Measurements from ENCODE around the gene TMEM94. TPM values are rescaled to one million over a fixed set of nuclear protein-coding genes. Genes with fewer than 3 reads are reported as not detected.

TMEM94 gene
- total and polyA plus RNA-seq, 9 of the 15 experiments (the other 6 are each of a cell fraction or from before 2014, with no cell fraction given): 0.35 to 48.1 (median 14.4) TPM

DNA sequence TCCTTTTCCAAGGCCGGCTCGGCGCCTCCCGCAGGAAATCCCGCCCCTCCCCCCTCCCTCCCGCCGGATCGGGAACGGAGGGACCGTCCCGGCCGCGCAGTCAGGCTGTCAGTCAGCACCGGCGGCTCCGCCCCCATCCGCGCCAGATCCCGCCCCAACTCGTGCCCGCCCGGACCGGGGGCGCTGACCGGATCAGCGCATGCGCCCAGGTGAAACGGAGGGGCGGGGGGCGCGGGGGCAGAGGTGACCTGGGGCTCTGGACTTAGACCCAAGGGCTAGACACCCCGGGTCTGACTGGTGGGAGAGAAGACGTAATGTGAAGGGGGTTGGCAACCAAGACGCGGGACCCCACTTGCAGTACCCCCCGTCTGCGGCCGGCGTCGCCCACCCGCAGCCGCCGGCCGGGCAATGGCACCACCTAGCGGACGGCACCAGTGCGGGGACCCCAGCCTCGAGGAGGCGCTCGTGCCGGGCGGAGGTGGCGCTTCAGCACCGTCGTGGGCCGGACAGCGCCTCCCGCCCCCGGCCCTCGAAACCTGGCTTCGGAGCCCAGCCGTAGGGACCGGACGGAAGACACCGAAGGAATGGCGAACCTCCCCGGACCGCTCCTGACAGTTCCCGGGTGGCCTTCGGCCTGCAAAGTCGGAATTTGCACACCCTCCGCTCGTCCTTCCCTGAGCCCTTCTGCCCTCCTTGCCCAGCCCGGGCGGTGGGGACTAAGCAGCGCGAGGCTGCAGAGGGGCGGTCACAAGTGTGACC, 59.2 kb downstream of the TMEM94 start, which contains the start of gene CASKIN2 (continued):
- TF ChIP-seq IRF1 (CRISPR knock-in tag; IDR thresholded peaks at IDR 0.05; ENCODE audit: borderline replicate concordance) (peak; percentile 89; the same call in 1 of the 2 replicates), MXI1 (IDR thresholded peaks at IDR 0.05; ENCODE audit: low read depth, low read length) (peak; percentile 84), ZNF184 (CRISPR knock-in tag; IDR thresholded peaks at IDR 0.05) (no peak), NEUROD1 (IDR thresholded peaks at IDR 0.05; ENCODE audit: borderline replicate concordance, low read depth, low read length, partially characterized antibody) (no peak), HIVEP1 (CRISPR knock-in tag; IDR thresholded peaks at IDR 0.05) (no peak; the same call in 1 of the 2 replicates), HDAC1 (IDR thresholded peaks at IDR 0.05) (peak in 1 of 2 experiments; percentile 98; a peak in 3 of 4 replicates), MYBL2 (IDR thresholded peaks at IDR 0.05; ENCODE audit: low read depth) (no peak), MYBL2 (CRISPR knock-in tag; IDR thresholded peaks at IDR 0.05; ENCODE audit: borderline replicate concordance) (no peak), GATAD2B (IDR thresholded peaks at IDR 0.05; ENCODE audit: borderline replicate concordance) (peak; percentile 84; the same call in 1 of the 2 replicates), ZNF511 (CRISPR knock-in tag; IDR thresholded peaks at IDR 0.05) (peak; percentile 99), PTTG1 (tag; IDR thresholded peaks at IDR 0.05; ENCODE audit: low read depth) (no peak)
- TF ChIP-seq, protein P1, sequence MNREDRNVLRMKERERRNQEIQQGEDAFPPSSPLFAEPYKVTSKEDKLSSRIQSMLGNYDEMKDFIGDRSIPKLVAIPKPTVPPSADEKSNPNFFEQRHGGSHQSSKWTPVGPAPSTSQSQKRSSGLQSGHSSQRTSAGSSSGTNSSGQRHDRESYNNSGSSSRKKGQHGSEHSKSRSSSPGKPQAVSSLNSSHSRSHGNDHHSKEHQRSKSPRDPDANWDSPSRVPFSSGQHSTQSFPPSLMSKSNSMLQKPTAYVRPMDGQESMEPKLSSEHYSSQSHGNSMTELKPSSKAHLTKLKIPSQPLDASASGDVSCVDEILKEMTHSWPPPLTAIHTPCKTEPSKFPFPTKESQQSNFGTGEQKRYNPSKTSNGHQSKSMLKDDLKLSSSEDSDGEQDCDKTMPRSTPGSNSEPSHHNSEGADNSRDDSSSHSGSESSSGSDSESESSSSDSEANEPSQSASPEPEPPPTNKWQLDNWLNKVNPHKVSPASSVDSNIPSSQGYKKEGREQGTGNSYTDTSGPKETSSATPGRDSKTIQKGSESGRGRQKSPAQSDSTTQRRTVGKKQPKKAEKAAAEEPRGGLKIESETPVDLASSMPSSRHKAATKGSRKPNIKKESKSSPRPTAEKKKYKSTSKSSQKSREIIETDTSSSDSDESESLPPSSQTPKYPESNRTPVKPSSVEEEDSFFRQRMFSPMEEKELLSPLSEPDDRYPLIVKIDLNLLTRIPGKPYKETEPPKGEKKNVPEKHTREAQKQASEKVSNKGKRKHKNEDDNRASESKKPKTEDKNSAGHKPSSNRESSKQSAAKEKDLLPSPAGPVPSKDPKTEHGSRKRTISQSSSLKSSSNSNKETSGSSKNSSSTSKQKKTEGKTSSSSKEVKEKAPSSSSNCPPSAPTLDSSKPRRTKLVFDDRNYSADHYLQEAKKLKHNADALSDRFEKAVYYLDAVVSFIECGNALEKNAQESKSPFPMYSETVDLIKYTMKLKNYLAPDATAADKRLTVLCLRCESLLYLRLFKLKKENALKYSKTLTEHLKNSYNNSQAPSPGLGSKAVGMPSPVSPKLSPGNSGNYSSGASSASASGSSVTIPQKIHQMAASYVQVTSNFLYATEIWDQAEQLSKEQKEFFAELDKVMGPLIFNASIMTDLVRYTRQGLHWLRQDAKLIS (CRISPR knock-in tag; IDR thresholded peaks at IDR 0.05): peak; percentile 97
- TF ChIP-seq, protein P2, sequence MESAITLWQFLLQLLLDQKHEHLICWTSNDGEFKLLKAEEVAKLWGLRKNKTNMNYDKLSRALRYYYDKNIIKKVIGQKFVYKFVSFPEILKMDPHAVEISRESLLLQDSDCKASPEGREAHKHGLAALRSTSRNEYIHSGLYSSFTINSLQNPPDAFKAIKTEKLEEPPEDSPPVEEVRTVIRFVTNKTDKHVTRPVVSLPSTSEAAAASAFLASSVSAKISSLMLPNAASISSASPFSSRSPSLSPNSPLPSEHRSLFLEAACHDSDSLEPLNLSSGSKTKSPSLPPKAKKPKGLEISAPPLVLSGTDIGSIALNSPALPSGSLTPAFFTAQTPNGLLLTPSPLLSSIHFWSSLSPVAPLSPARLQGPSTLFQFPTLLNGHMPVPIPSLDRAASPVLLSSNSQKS (CRISPR knock-in tag; IDR thresholded peaks at IDR 0.05): no peak
